Hematopoietic multipotent progenitor cell treated with erythropoietin and hydrocortisone succinate and interleukin-3 and kit ligand, for 6 days (in vitro differentiated cells): ENCODE measurements around the gene CSNK2A2.

ENCODE experiments used
- DNase-seq: peaks from one replicate; pipeline ENCODE4 v3.0.0-alpha.2; 2015

The CSNK2A2 gene

GRCh38 chr16:58137581-58137980, 60.3 kb downstream of the CSNK2A2 start:
- DNase-seq = no peak

- DNase-seq = peak; percentile 100
These were observed 68.6 kb downstream of the CSNK2A2 start, which contains the start of gene CFAP20 for GRCh38 chr16:58129097-58129936. Gene CFAP20 (minus strand): TSS chr16:58129381. CDS start chr16:58129115, 266 bp downstream.

- DNase-seq = peak; percentile 41
These were observed 69.2 kb downstream of the CSNK2A2 start for GRCh38 chr16:58128711-58129096.

- no peak for DNase-seq
These were observed 69.7 kb downstream of the CSNK2A2 start for GRCh38 chr16:58128181-58128631.

GRCh38 chr16:58127634-58128033, 70.3 kb downstream of the CSNK2A2 start:
- peak; percentile 53 for DNase-seq

GRCh38 chr16:58127033-58127556, 70.8 kb downstream of the CSNK2A2 start:
- DNase-seq = peak; percentile 82

- DNase-seq = no peak
These were observed 71.4 kb downstream of the CSNK2A2 start for GRCh38 chr16:58126451-58126961.

- DNase-seq = no peak
These were observed 72.0 kb downstream of the CSNK2A2 start for GRCh38 chr16:58125781-58126335.

- no peak for DNase-seq
These were observed 72.9 kb downstream of the CSNK2A2 start for GRCh38 chr16:58125041-58125440.

- no peak for DNase-seq
These were observed 73.3 kb downstream of the CSNK2A2 start for GRCh38 chr16:58124601-58124915.

- no peak for DNase-seq
These were observed 73.9 kb downstream of the CSNK2A2 start for GRCh38 chr16:58123896-58124600.

- DNase-seq = no peak
These were observed 76.8 kb downstream of the CSNK2A2 start for GRCh38 chr16:58121132-58121531.

GRCh38 chr16:58120234-58120633, 77.7 kb downstream of the CSNK2A2 start:
- no peak for DNase-seq

GRCh38 chr16:58119509-58119845, 78.4 kb downstream of the CSNK2A2 start:
- no peak for DNase-seq

GRCh38 chr16:58118801-58119508, 79.0 kb downstream of the CSNK2A2 start:
- no peak for DNase-seq

GRCh38 chr16:58116529-58116928, 81.4 kb downstream of the CSNK2A2 start:
- no peak for DNase-seq

- DNase-seq = no peak
These were observed 81.8 kb downstream of the CSNK2A2 start for GRCh38 chr16:58116081-58116480.

- DNase-seq = no peak
These were observed 82.8 kb downstream of the CSNK2A2 start for GRCh38 chr16:58114827-58115825.

- DNase-seq = no peak
These were observed 86.6 kb downstream of the CSNK2A2 start for GRCh38 chr16:58111302-58111627.

- DNase-seq = no peak
These were observed 87.2 kb downstream of the CSNK2A2 start for GRCh38 chr16:58110571-58111301.

GRCh38 chr16:58109881-58110280, 88.0 kb downstream of the CSNK2A2 start:
- no peak for DNase-seq
